ENCODE measurements around the gene MBTD1. TPM values are rescaled to one million over a fixed set of nuclear protein-coding genes. Genes with fewer than 3 reads are reported as not detected.

The MBTD1 gene
- total and polyA plus RNA-seq, 2 of the 8 experiments (the other 6 are each of a cell fraction or from before 2014, with no cell fraction given) = 20.3 to 51.4 TPM

GRCh38 chr17:51238255-51238887 lies 21.5 kb downstream of the MBTD1 start:
- Histone ChIP-seq H3K56ac (replicated peaks; ENCODE audit: insufficient read length, low read depth, low read length) (no peak overlapping the region), H3K4me2 (ENCODE audit: insufficient read depth in 1 of 2, low read depth in 2 of 2, low read length in 2 of 2) (no peak overlapping the region), H2BK12ac (ENCODE audit: low read depth, low read length) (no peak overlapping the region), H2BK20ac (ENCODE audit: low read length) (no peak overlapping the region), H4K8ac (ENCODE audit: extremely low read depth, insufficient read depth, low read length) (no peak overlapping the region), H3K27ac (ENCODE audit: low read depth, low read length) (no peak overlapping the region), H2AFZ (ENCODE audit: low read length) (no peak overlapping the region), H3K4me3 (ENCODE audit: extremely low read depth in 1 of 4, insufficient read depth in 2 of 4, low read depth in 3 of 4, low read length in 4 of 4) (no peak overlapping the region), H3K79me2 (ENCODE audit: control insufficient read depth in 1 of 2, insufficient read depth in 2 of 2, low read length in 2 of 2) (peaks cover 0 to 93% of the 10 kb centered on the region in 2 experiments; a peak in 3 of 4 replicates), H3K79me1 (ENCODE audit: low read depth, low read length) (peaks cover 2% of the 10 kb centered on the region), H3K23ac (ENCODE audit: insufficient read length) (no peak overlapping the region), H4K91ac (replicated peaks; ENCODE audit: insufficient read length, low read length) (no peak overlapping the region), H2BK5ac (ENCODE audit: low read depth, low read length) (no peak overlapping the region), H2AK5ac (ENCODE audit: low read depth, low read length) (no peak overlapping the region), H3K36me3 (ENCODE audit: control insufficient read depth in 2 of 4, insufficient read depth in 4 of 4, low read length in 3 of 4) (no peaks in the 10 kb centered on the region), H2BK15ac (ENCODE audit: low read length) (no peak overlapping the region), H3K4ac (replicated peaks; ENCODE audit: insufficient read length, low read depth, low read length) (no peak overlapping the region), H4K20me1 (replicated peaks in 1 of 2; ENCODE audit: control insufficient read depth in 1 of 2, insufficient read depth in 2 of 2, low read length in 2 of 2) (peaks cover 0 to 2% of the 10 kb centered on the region in 2 experiments), H3K14ac (ENCODE audit: insufficient read length) (no peak overlapping the region), H3K27me3 (replicated peaks in 1 of 4; ENCODE audit: control insufficient read depth in 3 of 4, extremely low read depth in 1 of 4, insufficient read depth in 3 of 4, low read length in 3 of 4) (no peaks in the 10 kb centered on the region), H2BK120ac (replicated peaks; ENCODE audit: low read depth, low read length) (no peak overlapping the region), H3K9me3 (ENCODE audit: insufficient read depth in 2 of 2, low read depth in 1 of 2, low read length in 1 of 2) (no peaks in the 10 kb centered on the region), H4K5ac (ENCODE audit: insufficient read length, low read depth, low read length) (no peak overlapping the region), H3K9ac (replicated peaks in 1 of 4; ENCODE audit: extremely low read depth in 1 of 4, low read depth in 3 of 4, low read length in 3 of 4) (no peak overlapping the region), H3K18ac (ENCODE audit: extremely low read depth, low read length) (no peak overlapping the region), H3K4me1 (replicated peaks in 1 of 4; ENCODE audit: control insufficient read depth in 3 of 4, insufficient read depth in 4 of 4, low read length in 3 of 4) (no peaks in the 10 kb centered on the region), H3K23me2 (ENCODE audit: low read depth, low read length) (no peaks in the 10 kb centered on the region)
- no peak for FAIRE-seq
- WGBS, 2 experiments (ENCODE audit: extremely low coverage in 1 of 2, insufficient coverage in 1 of 2, insufficient read length in 1 of 2, insufficient replicate concordance in 2 of 2, low coverage in 1 of 2, low lambda C conversion rate in 2 of 2, missing lambda C conversion rate in 1 of 2) = 87% methylated on average over 6 of the region's 6 CpGs; no CpG with 5 or more reads in 1 of the 2 experiments
- DNase-seq (ENCODE audit: low read depth in 1 of 2, low spot score in 2 of 2) = no peak
- TF ChIP-seq NRF1 (IDR thresholded peaks at IDR 0.05; ENCODE audit: low read depth, low read length) (no peak), POLR2A (IDR thresholded peaks at IDR 0.05; ENCODE audit: control extremely low read depth in 1 of 2, low read depth in 2 of 2, low read length in 2 of 2) (no peak), SP2 (IDR thresholded peaks at IDR 0.05; ENCODE audit: low read length) (no peak), TBP (IDR thresholded peaks at IDR 0.05; ENCODE audit: low read depth, low read length) (no peak), ATF3 (IDR thresholded peaks at IDR 0.05; ENCODE audit: insufficient read depth, low read depth, low read length) (no peak), TCF12 (IDR thresholded peaks at IDR 0.05; ENCODE audit: low read depth, low read length) (no peak), RNF2 (IDR thresholded peaks at IDR 0.05; ENCODE audit: borderline replicate concordance, low read depth, low read length, missing control alignments, poor library complexity, severe bottlenecking) (no peak)
- POLR2A ChIA-PET (ENCODE audit: partially characterized antibody) = interaction anchor here (0.7 to 2.1 kb wide), 4 partner anchors 8 to 35 kb away, joined by 3 to 6 read pairs (median 3); partner anchors contain the start of gene MBTD1
- CTCF ChIA-PET (ENCODE audit: partially characterized antibody) = no interaction called here
